H1 (cell line): ENCODE measurements around the gene CMSS1. TPM values are rescaled to one million over a fixed set of nuclear protein-coding genes. Genes with fewer than 3 reads are reported as not detected.

Experiments
- CTCF ChIA-PET: fragments of 300-600 bp; sonication (Branson Sonifier 250); formaldehyde crosslinking; loops from one replicate; lab custom pipeline; 2021; ENCODE audit not compliant: partially characterized antibody; lab: Charles Lee
- POLR2A ChIA-PET: fragments of 300-600 bp; sonication (Branson Sonifier 250); formaldehyde crosslinking; loops from one replicate; lab custom pipeline; 2021; ENCODE audit warnings: inconsistent platforms; ENCODE audit not compliant: partially characterized antibody; lab: Charles Lee
- DNase-seq, 2 experiments: peaks; one replicate each; pipeline versions ENCODE4 v3.0.0 to v3.0.0-alpha.2; 2010 to 2022; ENCODE audit warnings: low spot score in 2 of 2, low read depth in 1 of 2, mixed read lengths in 1 of 2
- FAIRE-seq: peaks from 2 replicates; lab custom pipeline; 2011; peaks lifted over from hg19 to GRCh38; lab: Jason Lieb, UNC
- H2AFZ ChIP-seq: 2 replicates; pipeline ENCODE4 v1.8.1; 2012; ENCODE audit warnings: low read length, inconsistent platforms
- H2AK5ac ChIP-seq: 2 replicates; pipeline ENCODE4 v1.6.1; 2013; ENCODE audit warnings: low read depth, low read length
- H2BK120ac ChIP-seq: replicated peaks from 2 replicates; pipeline ENCODE3; 2013; ENCODE audit warnings: low read depth, low read length, inconsistent platforms
- H2BK12ac ChIP-seq: 2 replicates; pipeline ENCODE4 v1.6.1; 2013; ENCODE audit warnings: low read depth, low read length
- H2BK15ac ChIP-seq: 2 replicates; pipeline ENCODE4 v1.6.1; 2013; ENCODE audit warnings: low read length
- H2BK20ac ChIP-seq: 2 replicates; pipeline ENCODE4 v1.6.1; 2013; ENCODE audit warnings: low read length
- H2BK5ac ChIP-seq: 2 replicates; pipeline ENCODE4 v1.6.1; 2013; ENCODE audit warnings: low read depth, low read length
- H3K14ac ChIP-seq: 2 replicates; pipeline ENCODE4 v1.6.1; 2013; ENCODE audit warnings: inconsistent platforms; ENCODE audit not compliant: insufficient read length
- H3K18ac ChIP-seq: 2 replicates; pipeline ENCODE4 v1.6.1; 2013; ENCODE audit warnings: low read length; ENCODE audit errors: extremely low read depth
- H3K23ac ChIP-seq: 2 replicates; pipeline ENCODE4 v1.6.1; 2013; ENCODE audit warnings: inconsistent platforms; ENCODE audit not compliant: insufficient read length
- H3K23me2 ChIP-seq: 2 replicates; pipeline ENCODE4 v1.6.1; 2013; ENCODE audit warnings: low read depth, low read length
- H3K27ac ChIP-seq: 2 replicates; pipeline ENCODE4 v1.6.1; 2011; ENCODE audit warnings: low read depth, low read length, inconsistent platforms
- H3K27me3 ChIP-seq, 4 experiments: replicated peaks in 1 of 4; 1 replicate in 1 of 4; 2 replicates in 3 of 4; pipeline versions ENCODE4 v1.6.1 to v1.8.1; 2011 to 2013; ENCODE audit warnings: low read length in 3 of 4, mild to moderate bottlenecking in 3 of 4, inconsistent platforms in 2 of 4, mixed read lengths in 2 of 4, moderate library complexity in 1 of 4; ENCODE audit not compliant: control insufficient read depth in 3 of 4, insufficient read depth in 3 of 4; ENCODE audit errors: extremely low read depth in 1 of 4
- H3K36me3 ChIP-seq, 4 experiments: 2 replicates each; pipeline versions ENCODE4 v1.6.1 to v1.8.1; 2011 to 2013; ENCODE audit warnings: mild to moderate bottlenecking in 4 of 4, low read length in 3 of 4, moderate library complexity in 2 of 4, control low read depth in 1 of 4, inconsistent platforms in 1 of 4; ENCODE audit not compliant: insufficient read depth in 4 of 4, control insufficient read depth in 2 of 4
- H3K4ac ChIP-seq: replicated peaks from 2 replicates; pipeline ENCODE3; 2013; ENCODE audit warnings: low read length, low read depth, mixed read lengths, inconsistent platforms; ENCODE audit not compliant: insufficient read length
- H3K4me1 ChIP-seq, 4 experiments: replicated peaks in 1 of 4; 1 replicate in 1 of 4; 2 replicates in 3 of 4; pipeline versions ENCODE4 v1.6.1 to v1.8.1; 2011 to 2013; ENCODE audit warnings: low read length in 3 of 4, inconsistent platforms in 2 of 4, mixed read lengths in 1 of 4; ENCODE audit not compliant: insufficient read depth in 4 of 4, control insufficient read depth in 3 of 4
- H3K4me2 ChIP-seq, 2 experiments: 2 replicates each; pipeline versions ENCODE4 v1.6.1 to v1.8.1; 2011 to 2013; ENCODE audit warnings: low read depth in 2 of 2, low read length in 2 of 2, control low read depth in 1 of 2, inconsistent platforms in 1 of 2, mild to moderate bottlenecking in 1 of 2; ENCODE audit not compliant: insufficient read depth in 1 of 2
- H3K4me3 ChIP-seq, 4 experiments: fragments of 200-600, 300-600 bp in 1 of 4; sonication (generic), shearing (Covaris generic), sonication (Bioruptor Twin) in 1 of 4; 2 replicates each; pipeline versions ENCODE4 v1.5.1 to v1.8.1; 2011 to 2016; ENCODE audit warnings: low read length in 4 of 4, low read depth in 3 of 4, control low read depth in 2 of 4, inconsistent platforms in 2 of 4, mild to moderate bottlenecking in 2 of 4, mixed read lengths in 1 of 4, moderate library complexity in 1 of 4; ENCODE audit not compliant: insufficient read depth in 2 of 4; ENCODE audit errors: extremely low read depth in 1 of 4
- H3K56ac ChIP-seq: replicated peaks from 2 replicates; pipeline ENCODE3; 2013; ENCODE audit warnings: low read depth, mild to moderate bottlenecking, mixed read lengths, low read length, inconsistent platforms; ENCODE audit not compliant: insufficient read length
- H3K79me1 ChIP-seq: 2 replicates; pipeline ENCODE4 v1.6.1; 2013; ENCODE audit warnings: low read depth, low read length, control low read depth
- H3K79me2 ChIP-seq, 2 experiments: 2 replicates each; pipeline versions ENCODE4 v1.6.1 to v1.8.1; 2012 to 2013; ENCODE audit warnings: low read length in 2 of 2, mild to moderate bottlenecking in 2 of 2, inconsistent platforms in 1 of 2; ENCODE audit not compliant: insufficient read depth in 2 of 2, control insufficient read depth in 1 of 2
- H3K9ac ChIP-seq, 4 experiments: replicated peaks in 1 of 4; 1 replicate in 1 of 4; 2 replicates in 3 of 4; pipeline versions ENCODE4 v1.6.1 to v1.8.1; 2011 to 2013; ENCODE audit warnings: low read depth in 3 of 4, low read length in 3 of 4, control low read depth in 2 of 4, mild to moderate bottlenecking in 2 of 4, moderate library complexity in 2 of 4, inconsistent platforms in 1 of 4; ENCODE audit errors: extremely low read depth in 1 of 4
- H3K9me3 ChIP-seq, 2 experiments: 2 replicates each; pipeline versions ENCODE4 v1.6.1 to v1.8.1; 2012 to 2013; ENCODE audit warnings: mild to moderate bottlenecking in 2 of 2, moderate library complexity in 2 of 2, control low read depth in 1 of 2, inconsistent platforms in 1 of 2, low read depth in 1 of 2, low read length in 1 of 2, mixed read lengths in 1 of 2; ENCODE audit not compliant: insufficient read depth in 2 of 2
- H4K20me1 ChIP-seq, 2 experiments: replicated peaks in 1 of 2; 2 replicates each; pipeline versions ENCODE3 to v1.8.1; 2011 to 2013; ENCODE audit warnings: inconsistent platforms in 2 of 2, low read length in 2 of 2, mild to moderate bottlenecking in 1 of 2; ENCODE audit not compliant: insufficient read depth in 2 of 2, control insufficient read depth in 1 of 2
- H4K5ac ChIP-seq: 2 replicates; pipeline ENCODE4 v1.6.1; 2013; ENCODE audit warnings: low read length, low read depth, mixed read lengths, inconsistent platforms; ENCODE audit not compliant: insufficient read length
- H4K8ac ChIP-seq: 2 replicates; pipeline ENCODE4 v1.8.0; 2013; ENCODE audit warnings: mild to moderate bottlenecking, moderate library complexity, low read length, inconsistent platforms; ENCODE audit not compliant: insufficient read depth; ENCODE audit errors: extremely low read depth
- H4K91ac ChIP-seq: replicated peaks from 2 replicates; pipeline ENCODE3; 2013; ENCODE audit warnings: low read length, mixed read lengths, inconsistent platforms; ENCODE audit not compliant: insufficient read length
- BRCA1 ChIP-seq: IDR thresholded peaks from 2 replicates; pipeline ENCODE4 v1.6.1; 2012; ENCODE audit warnings: low read depth, low read length, improper control_type of control experiment
- CHD2 ChIP-seq: IDR thresholded peaks from 2 replicates; pipeline ENCODE4 v1.6.1; 2012; ENCODE audit warnings: low read length, improper control_type of control experiment
- RNF2 ChIP-seq: fragments of 200-900, 300-1000 bp; sonication (generic); IDR thresholded peaks from 2 replicates; pipeline ENCODE4 v1.7.1; 2016; ENCODE audit warnings: borderline replicate concordance, low read depth, mild to moderate bottlenecking, antibody characterized with exemption, low read length; ENCODE audit not compliant: poor library complexity, severe bottlenecking; ENCODE audit errors: missing control alignments
- RXRA ChIP-seq: IDR thresholded peaks from 2 replicates; pipeline ENCODE4 v1.6.1; 2011; ENCODE audit warnings: low read depth, mild to moderate bottlenecking, low read length, moderate library complexity; ENCODE audit not compliant: insufficient read depth
- SIRT6 ChIP-seq: IDR thresholded peaks from one replicate; pipeline ENCODE4 v1.7.1; 2012; ENCODE audit warnings: low read length, inconsistent platforms
- WGBS, 2 experiments: shearing (Covaris generic) in 1 of 2; methylation state at CpG; one replicate each; pipeline versions ENCODE4 v1.1.6 to v1.1.7; 2013 to 2015; ENCODE audit warnings: low lambda C conversion rate in 2 of 2, mixed read lengths in 2 of 2, inconsistent platforms in 1 of 2, low coverage in 1 of 2, missing lambda C conversion rate in 1 of 2; ENCODE audit not compliant: insufficient replicate concordance in 2 of 2, insufficient coverage in 1 of 2, insufficient read length in 1 of 2; ENCODE audit errors: extremely low coverage in 1 of 2, missing lambda C conversion rate in 1 of 2; 5-methylcytosine and 5-hydroxymethylcytosine counted together
- polyA plus RNA-seq, 7 experiments: library from polyadenylated mRNA; depleted of rRNA in 3 of 7; stranded (reverse) in 5 of 7; unstranded in 2 of 7; fragments of >200 nt in 5 of 7; fragments of 200-250 nt in 2 of 7; gene quantifications; 1 replicate in 5 of 7; 2 replicates in 1 of 7; 4 replicates in 1 of 7; pipeline versions ENCODE4 v1.2.1 to v1.2.3, GENCODE V29; 2011 to 2013; ENCODE audit warnings: missing spikeins in 2 of 7, mixed read lengths in 2 of 7
- total RNA-seq: library from RNA; stranded (reverse); fragmentation: NEBNext Ultra II Directional; extraction: Animal tissue kit (Norgen Biotek cat#: 25700); gene quantifications from 2 replicates; pipeline ENCODE4 v1.2.1, GENCODE V29; 2021

Gene CMSS1
- total and polyA plus RNA-seq, 2 of the 8 experiments (the other 6 are each of a cell fraction or from before 2014, with no cell fraction given) = 15.2 to 75.1 TPM

- CTCF ChIA-PET = interaction anchor here (1.1 to 1.6 kb wide), 2 partner anchors 13 to 63 kb away, joined by 3 to 4 read pairs; no protein-coding TSS in a partner anchor
- no peak overlapping the region for H3K27ac ChIP-seq
- H3K79me1 ChIP-seq = no peaks in the 10 kb centered on the region; the same call in 1 of the 2 replicates
- FAIRE-seq (no peak), DNase-seq (no peak)
- H3K4me1 ChIP-seq = peaks cover 0 to 3% (median 0%) of the 10 kb centered on the region in 4 experiments; a peak in 2 of 7 replicates
- no peak overlapping the region for H3K4me3 ChIP-seq
- no peak overlapping the region for H2AFZ ChIP-seq
- POLR2A ChIA-PET = no interaction called here
- no peak overlapping the region for H3K56ac ChIP-seq
- H2BK5ac ChIP-seq = no peak overlapping the region
- no peak overlapping the region for H3K23ac ChIP-seq
- no peaks in the 10 kb centered on the region for H3K79me2 ChIP-seq
- H2BK15ac ChIP-seq = no peak overlapping the region
- no peak overlapping the region for H3K4ac ChIP-seq
- no peaks in the 10 kb centered on the region for H3K9me3 ChIP-seq
- no peak overlapping the region for H3K14ac ChIP-seq
- H2BK20ac ChIP-seq = no peak overlapping the region
- no peak overlapping the region for H3K9ac ChIP-seq
- no peaks in the 10 kb centered on the region for H3K27me3 ChIP-seq
- no peaks in the 10 kb centered on the region for H3K23me2 ChIP-seq
- no peaks in the 10 kb centered on the region for H3K36me3 ChIP-seq
- H4K91ac ChIP-seq = no peak overlapping the region
- 87% methylated on average over 3 of the region's 3 CpGs; no CpG with 5 or more reads in 1 of the 2 experiments for WGBS, 2 experiments
- no peaks in the 10 kb centered on the region for H4K20me1 ChIP-seq
- no peak overlapping the region for H2BK12ac ChIP-seq
- no peak overlapping the region for H3K18ac ChIP-seq
- H3K4me2 ChIP-seq = no peak overlapping the region
- no peak overlapping the region for H4K8ac ChIP-seq
- no peak overlapping the region for H2AK5ac ChIP-seq
- H4K5ac ChIP-seq = no peak overlapping the region
- H2BK120ac ChIP-seq = no peak overlapping the region
- TF ChIP-seq SIRT6 (no peak), RNF2 (no peak), BRCA1 (no peak), RXRA (no peak), CHD2 (no peak)
These were observed 120.7 kb downstream of the CMSS1 start for GRCh38 chr3:99938270-99938911.
